Measurements from ENCODE around the gene JPH3. TPM values are rescaled to one million over a fixed set of nuclear protein-coding genes. Genes with fewer than 3 reads are reported as not detected.

Gene JPH3
- polyA plus RNA-seq, 2 of the 4 experiments (the other 2 are of a cell fraction): 0.36 to 1.6 TPM

GRCh38 chr16:87703071-87703470, 100.8 kb downstream of the JPH3 start:
- TF ChIP-seq HMGXB4 (CRISPR knock-in tag; IDR thresholded peaks at IDR 0.05; ENCODE audit: borderline replicate concordance) (no peak), NR3C1 (IDR thresholded peaks at IDR 0.05) (no peak), EHF (CRISPR knock-in tag; IDR thresholded peaks at IDR 0.05) (no peak), CBX2 (IDR thresholded peaks at IDR 0.05; ENCODE audit: borderline replicate concordance, low read depth) (no peak), MAZ (IDR thresholded peaks at IDR 0.05; ENCODE audit: borderline replicate concordance, low read depth, low read length) (no peak), NPAS2 (CRISPR knock-in tag; IDR thresholded peaks at IDR 0.05; ENCODE audit: borderline replicate concordance) (no peak), ELK1 (IDR thresholded peaks at IDR 0.05; ENCODE audit: low read depth, low read length) (no peak), POLR2A (IDR thresholded peaks at IDR 0.05; ENCODE audit: low read length) (no peak), RFX5 (IDR thresholded peaks at IDR 0.05) (no peak), FOSB (CRISPR knock-in tag; IDR thresholded peaks at IDR 0.05) (no peak), RCOR1 (IDR thresholded peaks at IDR 0.05; ENCODE audit: low read depth, low read length) (no peak), JUNB (IDR thresholded peaks at IDR 0.05) (no peak), FOSL2 (IDR thresholded peaks at IDR 0.05) (no peak), FOSL2 (CRISPR knock-in tag; IDR thresholded peaks at IDR 0.05) (no peak), CEBPB (IDR thresholded peaks at IDR 0.05) (no peak), ZNF302 (CRISPR knock-in tag; IDR thresholded peaks at IDR 0.05) (no peak)
- TF ChIP-seq, protein P1, sequence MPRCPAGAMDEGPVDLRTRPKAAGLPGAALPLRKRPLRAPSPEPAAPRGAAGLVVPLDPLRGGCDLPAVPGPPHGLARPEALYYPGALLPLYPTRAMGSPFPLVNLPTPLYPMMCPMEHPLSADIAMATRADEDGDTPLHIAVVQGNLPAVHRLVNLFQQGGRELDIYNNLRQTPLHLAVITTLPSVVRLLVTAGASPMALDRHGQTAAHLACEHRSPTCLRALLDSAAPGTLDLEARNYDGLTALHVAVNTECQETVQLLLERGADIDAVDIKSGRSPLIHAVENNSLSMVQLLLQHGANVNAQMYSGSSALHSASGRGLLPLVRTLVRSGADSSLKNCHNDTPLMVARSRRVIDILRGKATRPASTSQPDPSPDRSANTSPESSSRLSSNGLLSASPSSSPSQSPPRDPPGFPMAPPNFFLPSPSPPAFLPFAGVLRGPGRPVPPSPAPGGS (IDR thresholded peaks at IDR 0.05): no peak
- TF ChIP-seq, protein P2, sequence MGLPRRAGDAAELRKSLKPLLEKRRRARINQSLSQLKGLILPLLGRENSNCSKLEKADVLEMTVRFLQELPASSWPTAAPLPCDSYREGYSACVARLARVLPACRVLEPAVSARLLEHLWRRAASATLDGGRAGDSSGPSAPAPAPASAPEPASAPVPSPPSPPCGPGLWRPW (IDR thresholded peaks at IDR 0.05): no peak
- Histone ChIP-seq H3K9me3 (no peaks in the 10 kb centered on the region), H3K4me3 (no peak overlapping the region), H3K4me1 (no peaks in the 10 kb centered on the region), H3K27ac (no peak overlapping the region), H3K4me2 (no peak overlapping the region)
- WGBS (ENCODE audit: missing lambda C conversion rate): 95% methylated on average over 25 of the region's 26 CpGs
- POLR2A ChIA-PET: no interaction called here
- DNase-seq (ENCODE audit: low read depth in 1 of 2, low spot score in 1 of 2): no peak
- no peak for ATAC-seq
- no peak for FAIRE-seq
- CTCF ChIA-PET: interaction anchor here (0.6 to 2.0 kb wide), 8 partner anchors 8 to 183 kb away, joined by 3 to 6 read pairs (median 3); no protein-coding TSS in a partner anchor

- no peak overlapping the region for H3K27ac ChIP-seq
- POLR2A ChIA-PET: no interaction called here
- no peaks in the 10 kb centered on the region for H3K4me1 ChIP-seq
- TF ChIP-seq, protein P3, sequence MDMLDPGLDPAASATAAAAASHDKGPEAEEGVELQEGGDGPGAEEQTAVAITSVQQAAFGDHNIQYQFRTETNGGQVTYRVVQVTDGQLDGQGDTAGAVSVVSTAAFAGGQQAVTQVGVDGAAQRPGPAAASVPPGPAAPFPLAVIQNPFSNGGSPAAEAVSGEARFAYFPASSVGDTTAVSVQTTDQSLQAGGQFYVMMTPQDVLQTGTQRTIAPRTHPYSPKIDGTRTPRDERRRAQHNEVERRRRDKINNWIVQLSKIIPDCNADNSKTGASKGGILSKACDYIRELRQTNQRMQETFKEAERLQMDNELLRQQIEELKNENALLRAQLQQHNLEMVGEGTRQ (IDR thresholded peaks at IDR 0.05): no peak
- TF ChIP-seq RCOR1 (IDR thresholded peaks at IDR 0.05; ENCODE audit: low read depth, low read length) (no peak), POLR2AphosphoS2 (conservative IDR thresholded peaks at IDR 0.05; ENCODE audit: low read length) (no peak), TFCP2L1 (CRISPR knock-in tag; IDR thresholded peaks at IDR 0.05) (no peak), EP300 (IDR thresholded peaks at IDR 0.05) (no peak)
- TF ChIP-seq, protein P1 (IDR thresholded peaks at IDR 0.05): no peak
- no peak overlapping the region for H3K4me2 ChIP-seq
- FAIRE-seq (no peak), DNase-seq (ENCODE audit: low read depth in 1 of 2, low spot score in 1 of 2) (no peak), ATAC-seq (no peak)
- no peaks in the 10 kb centered on the region for H3K9me3 ChIP-seq
- no peak overlapping the region for H3K4me3 ChIP-seq
- CTCF ChIA-PET: interaction anchor here (0.6 to 2.0 kb wide), 5 partner anchors 32 to 287 kb away, joined by 3 to 6 read pairs (median 3); no protein-coding TSS in a partner anchor
- WGBS (ENCODE audit: missing lambda C conversion rate): 93% methylated on average over 15 of the region's 29 CpGs
Observed at GRCh38 chr16:87703835-87704375, 101.6 kb downstream of the JPH3 start.
